GM23338 (cell line): Measurements from ENCODE around the gene VSIG4.

ENCODE experiments used
- CREB1 ChIP-seq: fragments of 250-450 bp; sonication (Bioruptor Pico); IDR thresholded peaks from 2 replicates; pipeline ENCODE4 v1.5.0; 2020; ENCODE audit warnings: low read depth, mild to moderate bottlenecking, moderate library complexity
- CTCF ChIP-seq, 2 experiments: fragments of 200-600 bp in 1 of 2; sonication (generic) in 1 of 2; conservative IDR thresholded peaks; 2 replicates each; pipeline versions ENCODE4 v1.5.1 to v1.6.1; 2016 to 2017; ENCODE audit warnings: antibody characterized with exemption in 2 of 2, low read depth in 2 of 2, mild to moderate bottlenecking in 2 of 2, moderate library complexity in 1 of 2
- EZH2phosphoT487 ChIP-seq: fragments of 200-600 bp; sonication (generic); IDR thresholded peaks from one replicate; pipeline ENCODE4 v1.8.1; 2018; ENCODE audit warnings: antibody characterized with exemption; ENCODE audit not compliant: unreplicated experiment
- POLR2AphosphoS5 ChIP-seq: IDR thresholded peaks from 2 replicates; pipeline ENCODE4 v1.6.1; 2016; ENCODE audit warnings: antibody characterized with exemption, low read depth
- REST ChIP-seq: IDR thresholded peaks from one replicate; pipeline ENCODE4 v1.6.1; 2018; ENCODE audit warnings: antibody characterized with exemption; ENCODE audit not compliant: unreplicated experiment

- peak; percentile 49 to 52 for TF ChIP-seq CTCF (conservative IDR thresholded peaks at IDR 0.05; ENCODE audit: low read depth in 2 of 2)
- no peak for TF ChIP-seq POLR2AphosphoS5
- no peak for TF ChIP-seq EZH2phosphoT487
- no peak for TF ChIP-seq CREB1 (CRISPR knock-in tag)
- no peak for TF ChIP-seq REST
These were observed 17.1 kb downstream of the VSIG4 start for GRCh38 chrX:66022632-66023384.
